CD4-positive, alpha-beta T cell (primary cell): Measurements from ENCODE around the gene IL22. TPM values are rescaled to one million over a fixed set of nuclear protein-coding genes. Genes with fewer than 3 reads are reported as not detected.

Experiments used
- ATAC-seq: fragments of 200-7000 bp; cut with Tn5 transposase; one replicate; pipeline ENCODE4 v1.10.0; 2022; ENCODE audit warnings: mild to moderate bottlenecking; ENCODE audit not compliant: poor library complexity
- CTCF ChIA-PET: fragments of 350-600 bp; sonication (Branson Sonifier 250); formaldehyde crosslinking; loops from one replicate; lab custom pipeline; 2021; ENCODE audit warnings: antibody characterized with exemption, inconsistent platforms; lab: Charles Lee
- POLR2A ChIA-PET: fragments of 350-600 bp; sonication (Branson Sonifier 250); formaldehyde crosslinking; loops from one replicate; lab custom pipeline; 2021; ENCODE audit warnings: antibody characterized with exemption, inconsistent platforms; lab: Charles Lee
- DNase-seq, 14 experiments: peaks; one replicate each; pipeline ENCODE4 v3.0.0-alpha.2; 2013 to 2020; ENCODE audit warnings: mixed read lengths in 2 of 14
- H3K27ac ChIP-seq, 2 donors: one replicate each; pipeline versions ENCODE4 v1.5.1 to v1.7.0; 2013; ENCODE audit warnings: low read length in 2 of 2, low read depth in 1 of 2, mild to moderate bottlenecking in 1 of 2
- H3K27me3 ChIP-seq, 2 experiments: 1 replicate in 1 of 2; 2 replicates in 1 of 2; pipeline versions ENCODE4 v1.6.1 to v1.7.0; 2013; ENCODE audit warnings: low read length in 2 of 2, control low read depth in 1 of 2, mild to moderate bottlenecking in 1 of 2, moderate library complexity in 1 of 2; ENCODE audit not compliant: insufficient read depth in 2 of 2, control insufficient read depth in 1 of 2
- H3K36me3 ChIP-seq: one replicate; pipeline ENCODE4 v1.6.1; 2013; ENCODE audit warnings: low read length, control low read depth; ENCODE audit not compliant: insufficient read depth
- H3K4me1 ChIP-seq: one replicate; pipeline ENCODE4 v1.6.1; 2013; ENCODE audit warnings: low read length, control low read depth; ENCODE audit not compliant: insufficient read depth
- H3K4me3 ChIP-seq: one replicate; pipeline ENCODE4 v1.5.1; 2013; ENCODE audit warnings: mild to moderate bottlenecking, low read length, moderate library complexity
- H3K9me3 ChIP-seq, 2 experiments: 1 replicate in 1 of 2; 2 replicates in 1 of 2; pipeline versions ENCODE4 v1.6.1 to v1.7.0; 2013; ENCODE audit warnings: low read length in 2 of 2, mild to moderate bottlenecking in 2 of 2, control low read depth in 1 of 2, moderate library complexity in 1 of 2; ENCODE audit not compliant: control insufficient read depth in 1 of 2, insufficient read depth in 1 of 2
- H3K27ac Mint-ChIP-seq: one replicate; pipeline ENCODE4 v1.8.0; 2020; ENCODE audit warnings: mixed read lengths
- H3K27me3 Mint-ChIP-seq: one replicate; pipeline ENCODE4 v1.8.0; 2021; ENCODE audit warnings: mixed read lengths
- H3K36me3 Mint-ChIP-seq: one replicate; pipeline ENCODE4 v1.8.0; 2021; ENCODE audit warnings: low read depth, mixed read lengths
- H3K4me1 Mint-ChIP-seq: one replicate; pipeline ENCODE4 v1.8.0; 2021; ENCODE audit warnings: low read depth, mixed read lengths
- H3K4me3 Mint-ChIP-seq: one replicate; pipeline ENCODE4 v1.8.0; 2020; ENCODE audit warnings: mild to moderate bottlenecking, mixed read lengths
- H3K9me3 Mint-ChIP-seq: one replicate; pipeline ENCODE4 v1.8.0; 2020; ENCODE audit warnings: mixed read lengths
- intact Hi-C, 2 experiments: fragments of 100-400 bp; cut with DNase I in 1 of 2; cut with micrococcal nuclease in 1 of 2; formaldehyde crosslinking; loops; one replicate each; pipeline versions ENCODE4 v1.15.1 to v1.9.0; 2023 to 2025; cut with DNase I, micrococcal nuclease
- polyA plus RNA-seq, 2 donors: library from polyadenylated mRNA; unstranded; fragments of 120-200 nt; gene quantifications; one replicate each; pipeline ENCODE4 v1.2.1, GENCODE V29; 2013
- total RNA-seq, 174 experiments: library from RNA in 2 of 174; stranded (reverse) in 2 of 174; gene quantifications; one replicate each; pipeline ENCODE4 v1.2.3 and lab custom pipeline; 2021 to 2026
- TF ChIP-seq, protein P1 (sequence below): fragments of 200-600 bp; IDR thresholded peaks from one replicate; pipeline ENCODE4 v1.8.0; 2022; ENCODE audit warnings: antibody characterized with exemption, mild to moderate bottlenecking

IL22 gene
- total RNA-seq = not detected
- polyA plus RNA-seq (2013, experiment 1 of 2) = 0.16 TPM
- 0.20 TPM for polyA plus RNA-seq (2013, experiment 2 of 2)
- total RNA-seq (lab: John Stamatoyannopoulos, UW) = 0 to 235 (median 0.46) reads per million in 172 experiments

DNA sequence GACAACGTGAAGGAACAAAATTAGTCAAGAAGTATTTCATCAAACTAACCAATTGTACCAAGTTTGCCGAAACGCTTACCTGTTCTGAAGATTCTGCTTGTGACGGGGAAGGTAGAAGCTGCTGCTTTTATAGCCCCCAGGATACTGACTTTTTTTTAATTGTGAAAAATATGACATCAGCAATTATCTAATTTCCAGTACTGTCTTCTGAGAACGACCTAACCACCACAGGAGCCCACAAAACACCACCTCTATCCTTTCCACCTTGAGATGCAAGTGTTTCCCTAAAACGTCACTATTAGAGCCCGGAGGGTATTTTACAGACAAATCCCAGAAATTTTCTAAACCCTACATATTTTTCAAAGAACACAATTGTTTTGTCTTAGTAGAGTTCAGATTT is at the start of gene IL22:
Gene IL22, minus strand, starts transcription at position 101 of the 400 bp plus-strand sequence. CDS start 156 bp downstream, outside the sequence.
- Mint-ChIP-seq H3K9me3 (no peaks in the 10 kb centered on the region), H3K4me1 (no peaks in the 10 kb centered on the region), H3K4me3 (no peak within 1 kb of the TSS), H3K27ac (no peak within 1 kb of the TSS), H3K36me3 (no peaks in the 10 kb centered on the region), H3K27me3 (no peaks in the 10 kb centered on the region)
- H3K36me3 ChIP-seq = no peaks in the 10 kb centered on the region
- ChIA-PET POLR2A (no interaction called here), CTCF (no interaction called here)
- H3K27me3 ChIP-seq = no peaks in the 10 kb centered on the region
- intact Hi-C loops = no loop called here
- H3K9me3 ChIP-seq = no peaks in the 10 kb centered on the region
- no peak within 1 kb of the TSS for H3K4me3 ChIP-seq
- TF ChIP-seq, protein P1, sequence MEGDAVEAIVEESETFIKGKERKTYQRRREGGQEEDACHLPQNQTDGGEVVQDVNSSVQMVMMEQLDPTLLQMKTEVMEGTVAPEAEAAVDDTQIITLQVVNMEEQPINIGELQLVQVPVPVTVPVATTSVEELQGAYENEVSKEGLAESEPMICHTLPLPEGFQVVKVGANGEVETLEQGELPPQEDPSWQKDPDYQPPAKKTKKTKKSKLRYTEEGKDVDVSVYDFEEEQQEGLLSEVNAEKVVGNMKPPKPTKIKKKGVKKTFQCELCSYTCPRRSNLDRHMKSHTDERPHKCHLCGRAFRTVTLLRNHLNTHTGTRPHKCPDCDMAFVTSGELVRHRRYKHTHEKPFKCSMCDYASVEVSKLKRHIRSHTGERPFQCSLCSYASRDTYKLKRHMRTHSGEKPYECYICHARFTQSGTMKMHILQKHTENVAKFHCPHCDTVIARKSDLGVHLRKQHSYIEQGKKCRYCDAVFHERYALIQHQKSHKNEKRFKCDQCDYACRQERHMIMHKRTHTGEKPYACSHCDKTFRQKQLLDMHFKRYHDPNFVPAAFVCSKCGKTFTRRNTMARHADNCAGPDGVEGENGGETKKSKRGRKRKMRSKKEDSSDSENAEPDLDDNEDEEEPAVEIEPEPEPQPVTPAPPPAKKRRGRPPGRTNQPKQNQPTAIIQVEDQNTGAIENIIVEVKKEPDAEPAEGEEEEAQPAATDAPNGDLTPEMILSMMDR = no peak
- no peak for DNase-seq
- ATAC-seq = no peak
- H3K4me1 ChIP-seq = no peaks in the 10 kb centered on the region
- no peak within 1 kb of the TSS for H3K27ac ChIP-seq

DNA sequence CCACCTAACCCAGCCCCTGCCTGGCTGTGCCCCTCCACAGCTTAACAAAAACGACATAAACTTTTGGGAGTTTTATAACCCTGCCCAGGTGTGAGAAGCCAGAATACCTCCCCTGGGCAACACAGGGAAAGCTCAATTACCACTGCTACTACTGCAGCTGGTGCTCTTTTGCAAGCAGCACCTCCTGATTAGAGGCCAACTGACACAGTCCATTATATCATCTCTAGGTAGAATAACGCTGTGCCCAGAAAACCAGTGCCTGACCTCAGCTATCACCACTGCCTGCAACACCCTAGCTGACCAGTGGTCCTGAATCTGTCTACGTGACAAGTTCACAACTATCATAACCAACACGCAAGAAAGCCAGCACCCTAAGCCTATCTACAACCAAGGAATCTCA is 44.5 kb upstream of the IL22 start:
- Mint-ChIP-seq H3K27me3 (no peaks in the 10 kb centered on the region), H3K4me3 (no peak overlapping the region), H3K9me3 (peaks cover 5% of the 10 kb centered on the region), H3K4me1 (peaks cover 4% of the 10 kb centered on the region), H3K27ac (no peak overlapping the region), H3K36me3 (peaks cover 81% of the 10 kb centered on the region)
- DNase-seq (no peak), ATAC-seq (no peak)
- intact Hi-C loops = no loop called here
- no peaks in the 10 kb centered on the region for H3K27me3 ChIP-seq
- H3K4me3 ChIP-seq = no peak overlapping the region
- ChIA-PET POLR2A (no interaction called here), CTCF (no interaction called here)
- H3K36me3 ChIP-seq = peaks cover 36% of the 10 kb centered on the region
- no peak overlapping the region for H3K27ac ChIP-seq
- TF ChIP-seq, protein P1 = no peak
- no peaks in the 10 kb centered on the region for H3K4me1 ChIP-seq
- H3K9me3 ChIP-seq = no peaks in the 10 kb centered on the region

DNA sequence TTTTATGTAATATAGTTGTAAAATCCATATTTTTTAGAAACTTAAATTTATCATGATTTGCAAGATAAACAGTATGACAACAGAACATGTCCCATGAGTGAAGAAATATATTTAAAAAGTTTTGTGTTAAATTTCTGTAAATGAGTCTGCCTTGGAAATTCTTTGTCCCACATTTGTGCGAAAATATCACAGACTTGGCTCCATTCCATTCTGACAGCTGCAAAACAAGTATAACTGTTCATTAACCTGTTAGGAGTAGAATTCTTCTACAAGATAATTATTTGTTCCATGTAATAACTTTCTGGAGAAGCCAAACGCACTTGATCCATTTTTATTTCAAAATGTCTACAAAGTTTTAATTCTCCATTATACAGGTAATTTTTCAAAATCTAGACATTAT is 40.8 kb upstream of the IL22 start:
- Mint-ChIP-seq H3K9me3 (no peaks in the 10 kb centered on the region), H3K36me3 (peaks cover 45% of the 10 kb centered on the region), H3K4me1 (peaks cover 22% of the 10 kb centered on the region), H3K27ac (no peak overlapping the region), H3K4me3 (no peak overlapping the region), H3K27me3 (no peaks in the 10 kb centered on the region)
- Histone ChIP-seq H3K4me3 (no peak overlapping the region), H3K27me3 (no peaks in the 10 kb centered on the region), H3K27ac (no peak overlapping the region), H3K9me3 (no peaks in the 10 kb centered on the region), H3K4me1 (peaks cover 4% of the 10 kb centered on the region), H3K36me3 (peaks cover 17% of the 10 kb centered on the region)
- POLR2A ChIA-PET = no interaction called here
- ATAC-seq (no peak), DNase-seq (no peak)
- TF ChIP-seq, protein P1 = no peak
- CTCF ChIA-PET = no interaction called here
- intact Hi-C loops = no loop called here
